Activated B cell treated with CpG ODN at 0.5 μM for 24 hours (primary cell): ENCODE measurements around the gene NRXN3. TPM values are rescaled to one million over a fixed set of nuclear protein-coding genes. Genes with fewer than 3 reads are reported as not detected.

Experiments
- ATAC-seq: fragments of 200-7000 bp; cut with Tn5 transposase; one replicate; pipeline ENCODE4 v1.10.0; 2021; ENCODE audit warnings: low read depth, mild to moderate bottlenecking, moderate library complexity
- CTCF ChIA-PET: fragments of 350-600 bp; sonication (Branson Sonifier 250); formaldehyde crosslinking; loops from one replicate; lab custom pipeline; 2021; ENCODE audit warnings: antibody characterized with exemption; lab: Charles Lee
- POLR2A ChIA-PET: fragments of 350-600 bp; sonication (Branson Sonifier 250); formaldehyde crosslinking; loops from one replicate; lab custom pipeline; 2021; ENCODE audit warnings: antibody characterized with exemption; lab: Charles Lee
- DNase-seq: peaks from one replicate; pipeline ENCODE4 v3.0.0; 2022
- H3K27ac Mint-ChIP-seq: one replicate; pipeline ENCODE4 v1.8.0; 2020; ENCODE audit warnings: mixed read lengths
- H3K27me3 Mint-ChIP-seq: one replicate; pipeline ENCODE4 v1.8.0; 2021; ENCODE audit warnings: mixed read lengths
- H3K36me3 Mint-ChIP-seq: one replicate; pipeline ENCODE4 v1.8.0; 2021; ENCODE audit warnings: low read depth, mixed read lengths
- H3K4me1 Mint-ChIP-seq: one replicate; pipeline ENCODE4 v1.8.0; 2021; ENCODE audit warnings: mixed read lengths
- H3K4me3 Mint-ChIP-seq: one replicate; pipeline ENCODE4 v1.8.0; 2020; ENCODE audit warnings: mild to moderate bottlenecking, mixed read lengths
- H3K9me3 Mint-ChIP-seq: one replicate; pipeline ENCODE4 v1.8.0; 2020; ENCODE audit warnings: mixed read lengths
- intact Hi-C: fragments of 100-400 bp; cut with micrococcal nuclease; formaldehyde crosslinking; loops from one replicate; pipeline ENCODE4 v1.15.1; 2024
- total RNA-seq: library from RNA; stranded (reverse); gene quantifications from 2 replicates; pipeline ENCODE4 v1.2.3, GENCODE V29; 2022
- TF ChIP-seq, protein P1 (sequence below): fragments of 200-600 bp; IDR thresholded peaks from one replicate; pipeline ENCODE4 v1.8.0; 2022; ENCODE audit warnings: antibody characterized with exemption, mild to moderate bottlenecking

The NRXN3 gene
- total RNA-seq: not detected in 2 replicates

DNA sequence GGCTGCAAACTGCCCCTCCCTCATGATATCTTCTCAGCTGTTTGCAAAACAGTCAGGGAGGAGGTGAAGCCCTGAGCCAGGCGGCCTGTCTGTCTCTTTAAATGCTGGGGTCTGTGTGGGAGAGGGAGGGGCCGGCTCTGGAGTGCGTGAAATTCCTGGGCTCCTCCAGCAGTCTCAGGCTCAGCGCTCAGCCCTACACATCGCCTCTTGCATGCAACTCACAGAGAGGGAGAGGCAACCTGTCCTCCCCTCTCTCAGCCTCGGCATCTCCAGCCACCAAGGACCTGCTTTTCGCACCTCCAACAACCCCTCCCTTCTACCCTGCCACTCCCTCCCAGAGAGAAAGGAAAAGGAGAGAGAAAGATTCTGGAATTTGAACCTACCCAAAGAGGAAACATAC, at the start of gene NRXN3:
NRXN3 (plus strand) TSS at position 171 of the 400 bp plus-strand sequence. CDS start 72,721 bp downstream, outside the sequence.
- H3K4me1 Mint-ChIP-seq: no peaks in the 10 kb centered on the region
- no peaks in the 10 kb centered on the region for H3K9me3 Mint-ChIP-seq
- H3K27me3 Mint-ChIP-seq: peaks cover 15% of the 10 kb centered on the region
- H3K36me3 Mint-ChIP-seq: no peaks in the 10 kb centered on the region
- H3K27ac Mint-ChIP-seq: no peak within 1 kb of the TSS
- ChIA-PET CTCF (no interaction called here), POLR2A (no interaction called here)
- H3K4me3 Mint-ChIP-seq: no peak within 1 kb of the TSS
- DNase-seq: no peak
- TF ChIP-seq, protein P1, sequence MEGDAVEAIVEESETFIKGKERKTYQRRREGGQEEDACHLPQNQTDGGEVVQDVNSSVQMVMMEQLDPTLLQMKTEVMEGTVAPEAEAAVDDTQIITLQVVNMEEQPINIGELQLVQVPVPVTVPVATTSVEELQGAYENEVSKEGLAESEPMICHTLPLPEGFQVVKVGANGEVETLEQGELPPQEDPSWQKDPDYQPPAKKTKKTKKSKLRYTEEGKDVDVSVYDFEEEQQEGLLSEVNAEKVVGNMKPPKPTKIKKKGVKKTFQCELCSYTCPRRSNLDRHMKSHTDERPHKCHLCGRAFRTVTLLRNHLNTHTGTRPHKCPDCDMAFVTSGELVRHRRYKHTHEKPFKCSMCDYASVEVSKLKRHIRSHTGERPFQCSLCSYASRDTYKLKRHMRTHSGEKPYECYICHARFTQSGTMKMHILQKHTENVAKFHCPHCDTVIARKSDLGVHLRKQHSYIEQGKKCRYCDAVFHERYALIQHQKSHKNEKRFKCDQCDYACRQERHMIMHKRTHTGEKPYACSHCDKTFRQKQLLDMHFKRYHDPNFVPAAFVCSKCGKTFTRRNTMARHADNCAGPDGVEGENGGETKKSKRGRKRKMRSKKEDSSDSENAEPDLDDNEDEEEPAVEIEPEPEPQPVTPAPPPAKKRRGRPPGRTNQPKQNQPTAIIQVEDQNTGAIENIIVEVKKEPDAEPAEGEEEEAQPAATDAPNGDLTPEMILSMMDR: no peak
- intact Hi-C loops: no loop called here
- ATAC-seq: no peak

DNA sequence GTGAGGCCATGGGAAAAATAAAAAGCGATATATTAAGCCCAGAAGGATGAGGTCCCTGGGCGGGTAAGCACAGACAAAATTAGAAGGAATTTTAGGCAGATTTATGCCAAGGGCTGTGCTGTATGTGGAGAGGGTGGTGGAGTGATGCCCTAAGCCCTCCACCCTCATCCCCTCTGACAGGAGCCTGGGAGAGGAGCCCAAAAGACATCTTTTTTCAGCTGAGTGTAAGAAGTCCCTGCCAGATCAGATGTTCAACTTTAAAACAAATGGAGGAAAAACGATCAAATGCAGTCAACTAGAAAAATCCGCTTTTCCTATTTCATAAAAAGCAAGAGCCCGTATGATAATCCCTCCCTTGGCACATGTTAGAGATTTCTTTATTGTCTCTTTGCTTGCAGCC, 47.7 kb upstream of the NRXN3 start:
- Mint-ChIP-seq H3K27me3 (no peaks in the 10 kb centered on the region), H3K36me3 (no peaks in the 10 kb centered on the region), H3K4me3 (no peak overlapping the region), H3K27ac (no peak overlapping the region), H3K9me3 (peaks cover 3% of the 10 kb centered on the region), H3K4me1 (no peaks in the 10 kb centered on the region)
- intact Hi-C loops: no loop called here
- TF ChIP-seq, protein P1: no peak
- no peak for DNase-seq
- CTCF ChIA-PET: no interaction called here
- POLR2A ChIA-PET: no interaction called here
- ATAC-seq: no peak

DNA sequence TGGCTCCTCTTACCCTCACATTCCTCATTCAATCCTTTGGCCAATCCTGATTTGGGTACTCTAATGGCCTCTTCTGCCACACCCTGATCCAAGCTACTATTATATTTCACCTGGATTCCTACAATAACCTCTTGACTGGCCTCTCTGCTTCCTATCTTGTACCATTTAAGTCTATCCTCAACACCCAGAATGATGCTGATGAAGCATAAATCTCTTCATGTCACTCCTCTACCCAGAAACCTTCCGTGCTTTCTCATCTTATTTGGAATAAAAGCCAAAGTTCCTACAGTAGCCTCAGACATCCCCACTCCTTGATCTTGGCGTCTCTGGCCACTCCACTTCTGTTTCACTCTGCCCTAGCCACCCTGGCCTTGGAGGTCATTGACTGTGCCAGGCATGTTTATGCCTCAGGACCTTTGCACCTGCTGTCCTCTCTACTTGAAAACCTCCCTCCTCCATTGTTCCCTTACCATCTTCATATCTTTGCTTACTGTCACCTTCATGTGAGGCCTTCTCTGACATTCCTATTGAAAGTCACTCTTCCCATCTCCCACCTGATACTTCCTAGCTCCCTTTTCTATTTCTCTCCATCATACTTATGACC, 46.4 kb upstream of the NRXN3 start:
- H3K4me1 Mint-ChIP-seq: no peaks in the 10 kb centered on the region
- ATAC-seq: no peak
- peaks cover 3% of the 10 kb centered on the region for H3K9me3 Mint-ChIP-seq
- H3K36me3 Mint-ChIP-seq: no peaks in the 10 kb centered on the region
- TF ChIP-seq, protein P1: no peak
- ChIA-PET CTCF (no interaction called here), POLR2A (no interaction called here)
- intact Hi-C loops: no loop called here
- no peak overlapping the region for H3K4me3 Mint-ChIP-seq
- H3K27me3 Mint-ChIP-seq: no peaks in the 10 kb centered on the region
- no peak overlapping the region for H3K27ac Mint-ChIP-seq
- DNase-seq: no peak

DNA sequence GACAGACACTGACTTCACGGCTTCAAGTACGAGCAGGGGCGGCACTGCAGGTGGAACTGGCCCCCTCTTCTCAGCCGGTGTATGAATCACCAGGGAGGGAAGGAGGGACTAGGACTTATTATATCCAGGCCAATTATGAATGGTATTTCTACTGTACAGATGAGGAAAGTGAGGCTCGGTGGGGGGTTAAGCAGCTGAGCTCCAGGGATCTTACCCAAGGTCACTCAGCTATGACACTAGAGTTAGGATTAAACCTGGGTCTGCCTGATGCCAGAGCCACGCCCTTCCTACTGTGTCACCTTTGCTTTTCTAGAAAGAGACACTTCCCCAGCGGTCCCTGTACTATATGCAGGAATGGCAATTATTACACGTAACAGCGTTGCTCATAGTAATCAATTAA, 42.2 kb upstream of the NRXN3 start:
- no peaks in the 10 kb centered on the region for H3K36me3 Mint-ChIP-seq
- ATAC-seq (no peak), DNase-seq (no peak)
- TF ChIP-seq, protein P1: no peak
- H3K27me3 Mint-ChIP-seq: no peaks in the 10 kb centered on the region
- intact Hi-C loops: no loop called here
- POLR2A ChIA-PET: no interaction called here
- no peak overlapping the region for H3K4me3 Mint-ChIP-seq
- H3K27ac Mint-ChIP-seq: no peak overlapping the region
- H3K9me3 Mint-ChIP-seq: peaks cover 3% of the 10 kb centered on the region
- CTCF ChIA-PET: no interaction called here
- H3K4me1 Mint-ChIP-seq: no peaks in the 10 kb centered on the region

DNA sequence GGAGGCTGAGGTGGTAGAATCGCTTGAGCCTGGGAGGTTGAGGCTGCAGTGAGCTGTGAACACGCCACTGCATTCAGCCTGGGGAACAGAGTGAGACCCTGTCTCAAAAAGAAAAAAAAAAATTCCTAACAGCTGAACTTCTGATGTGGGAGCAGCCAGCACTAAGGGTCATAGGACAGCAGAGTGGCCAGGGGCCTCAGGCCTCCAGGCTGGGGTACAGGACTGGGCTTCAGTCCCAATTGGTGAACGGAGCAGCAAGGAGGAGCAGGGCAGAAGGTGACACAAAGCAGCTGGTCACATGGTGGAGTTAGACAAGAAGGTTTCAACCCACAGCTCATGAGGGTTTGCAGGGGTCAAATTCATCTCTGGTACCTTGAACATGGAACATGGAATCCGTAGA, 40.8 kb upstream of the NRXN3 start:
- H3K9me3 Mint-ChIP-seq: no peaks in the 10 kb centered on the region
- H3K36me3 Mint-ChIP-seq: no peaks in the 10 kb centered on the region
- H3K4me1 Mint-ChIP-seq: no peaks in the 10 kb centered on the region
- ChIA-PET POLR2A (no interaction called here), CTCF (no interaction called here)
- intact Hi-C loops: no loop called here
- H3K4me3 Mint-ChIP-seq: no peak overlapping the region
- DNase-seq (no peak), ATAC-seq (no peak)
- H3K27ac Mint-ChIP-seq: no peak overlapping the region
- no peaks in the 10 kb centered on the region for H3K27me3 Mint-ChIP-seq
- TF ChIP-seq, protein P1: no peak
